ENCODE measurements around the gene H1-8.
A peak's percentile ranks its signal among the peaks of the same experiment; 100 is the strongest.

Gene H1-8

DNA sequence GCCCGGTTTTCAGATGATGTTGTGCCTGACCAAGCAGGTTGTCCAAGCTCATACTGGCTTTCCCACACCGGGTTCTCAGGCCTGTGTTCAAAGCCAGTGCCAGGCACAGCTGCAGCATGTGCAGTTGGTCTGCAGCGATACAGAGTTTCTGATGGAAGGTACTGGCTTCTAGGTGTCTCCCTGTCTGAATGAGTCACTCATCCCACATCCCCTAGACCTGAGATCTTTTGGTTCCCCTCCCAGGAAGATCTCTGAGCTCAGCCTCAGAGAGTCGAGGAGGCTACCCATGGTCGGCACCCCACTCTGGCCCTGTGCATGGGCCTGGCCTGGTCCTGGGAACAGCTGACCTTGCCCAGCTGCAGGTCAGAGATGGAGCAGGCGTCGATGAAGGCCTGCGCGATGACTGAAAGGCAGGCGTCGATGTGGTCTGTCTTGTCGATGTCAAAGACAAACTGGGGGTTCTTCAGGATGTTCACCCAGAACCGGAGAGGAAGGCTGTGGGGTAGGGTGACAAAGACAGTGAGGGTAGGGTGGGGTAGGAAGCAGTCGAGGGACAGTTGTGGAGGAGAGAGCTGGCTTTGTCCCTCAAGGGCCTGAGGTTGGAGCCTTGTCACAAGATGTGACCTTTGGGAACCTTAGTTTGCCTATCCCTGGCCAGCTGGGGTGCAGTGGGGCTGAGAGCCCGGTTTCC, 15.3 kb downstream of the H1-8 start:
- H3K9ac ChIP-seq (ENCODE audit: insufficient read length, low read depth), result peak overlapping the region; percentile 51
- no peak overlapping the region for H3K4me3 ChIP-seq (ENCODE audit: insufficient read length, low read depth)
- peaks cover 42% of the 10 kb centered on the region for H3K4me1 ChIP-seq (ENCODE audit: insufficient read depth, insufficient read length)
- H3K36me3 ChIP-seq (ENCODE audit: insufficient read depth, insufficient read length, low read length), result peaks cover 96% of the 10 kb centered on the region
- TF ChIP-seq ZNF274 (IDR thresholded peaks at IDR 0.05; ENCODE audit: low read depth, low read length), result no peak
- no peak for TF ChIP-seq YY1 (IDR thresholded peaks at IDR 0.05; ENCODE audit: insufficient read depth, insufficient read length)
- no peak for TF ChIP-seq SUZ12 (IDR thresholded peaks at IDR 0.05; ENCODE audit: extremely low read depth, insufficient read depth, insufficient read length)
- DNase-seq (ENCODE audit: low read depth, low spot score), result no peak
- H3K27me3 ChIP-seq (ENCODE audit: insufficient read depth, insufficient read length), result no peaks in the 10 kb centered on the region
- H3K9me3 ChIP-seq (ENCODE audit: insufficient read depth, low read length), result no peaks in the 10 kb centered on the region

GRCh38 chr3:129558772-129559564, 16.0 kb downstream of the H1-8 start:
- peaks cover 42% of the 10 kb centered on the region for H3K4me1 ChIP-seq (ENCODE audit: insufficient read depth, insufficient read length)
- H3K9ac ChIP-seq (ENCODE audit: insufficient read length, low read depth), result peak overlapping the region; percentile 51
- no peak for DNase-seq (ENCODE audit: low read depth, low spot score)
- TF ChIP-seq YY1 (IDR thresholded peaks at IDR 0.05; ENCODE audit: insufficient read depth, insufficient read length) (no peak), ZNF274 (IDR thresholded peaks at IDR 0.05; ENCODE audit: low read depth, low read length) (no peak), SUZ12 (IDR thresholded peaks at IDR 0.05; ENCODE audit: extremely low read depth, insufficient read depth, insufficient read length) (no peak)
- H3K9me3 ChIP-seq (ENCODE audit: insufficient read depth, low read length), result no peaks in the 10 kb centered on the region
- H3K27me3 ChIP-seq (ENCODE audit: insufficient read depth, insufficient read length), result no peaks in the 10 kb centered on the region
- H3K4me3 ChIP-seq (ENCODE audit: insufficient read length, low read depth), result no peak overlapping the region
- H3K36me3 ChIP-seq (ENCODE audit: insufficient read depth, insufficient read length, low read length), result peaks cover 96% of the 10 kb centered on the region

DNA sequence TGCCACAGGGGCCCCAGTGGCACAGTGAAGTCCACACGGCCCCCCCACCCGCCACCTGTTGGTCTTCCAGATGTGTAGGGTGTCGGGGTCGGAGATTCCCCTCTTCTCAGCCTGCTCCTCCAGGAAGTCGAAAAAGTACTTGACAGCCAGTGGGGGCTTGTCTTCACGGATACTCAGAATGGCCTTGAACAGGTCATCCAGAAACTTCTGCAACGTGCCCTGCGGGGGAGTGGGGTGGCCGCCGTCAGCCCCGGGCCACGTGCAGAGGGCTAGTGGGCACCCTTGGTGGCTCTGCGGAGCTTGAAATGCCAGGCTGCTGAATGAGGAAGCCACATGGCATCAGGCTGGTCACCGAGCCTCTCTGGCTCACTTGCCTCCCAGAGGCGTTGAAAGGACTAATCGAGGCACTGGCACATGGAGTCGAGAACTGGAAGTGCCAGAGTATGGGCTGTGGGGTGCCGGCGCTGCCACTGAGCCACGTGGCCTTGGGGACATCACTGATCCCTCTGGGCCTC, 16.6 kb downstream of the H1-8 start:
- H3K36me3 ChIP-seq (ENCODE audit: insufficient read depth, insufficient read length, low read length), result peaks cover 97% of the 10 kb centered on the region
- TF ChIP-seq ZNF274 (IDR thresholded peaks at IDR 0.05; ENCODE audit: low read depth, low read length), result no peak
- TF ChIP-seq SUZ12 (IDR thresholded peaks at IDR 0.05; ENCODE audit: extremely low read depth, insufficient read depth, insufficient read length), result no peak
- TF ChIP-seq YY1 (IDR thresholded peaks at IDR 0.05; ENCODE audit: insufficient read depth, insufficient read length), result no peak

DNA sequence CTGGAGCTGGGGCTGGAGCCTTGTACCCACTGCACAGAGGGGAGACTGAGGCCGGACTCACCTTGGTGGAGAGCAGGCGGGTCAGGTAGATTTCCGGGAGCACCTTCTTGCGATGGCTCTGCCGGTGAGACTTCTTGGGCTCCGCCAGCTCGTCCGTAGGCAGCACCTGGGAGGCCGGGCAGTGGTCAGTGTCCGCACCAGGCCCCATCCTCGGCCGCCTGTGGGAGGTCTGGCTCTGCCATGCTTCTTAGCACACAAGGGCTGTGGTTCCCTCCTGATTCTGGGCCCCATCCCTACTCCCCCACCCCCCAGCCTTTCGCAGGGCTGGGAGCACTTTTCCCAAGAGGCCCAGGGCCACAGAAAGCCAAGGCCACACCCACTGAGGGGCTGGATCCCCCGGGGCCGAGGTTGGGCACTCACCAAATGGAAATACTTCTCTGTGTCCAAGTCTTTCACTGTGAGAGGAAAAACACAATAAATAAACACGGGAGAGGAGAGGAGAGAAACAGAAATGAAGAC, 17.4 kb downstream of the H1-8 start:
- peaks cover 43% of the 10 kb centered on the region for H3K4me1 ChIP-seq (ENCODE audit: insufficient read depth, insufficient read length)
- H3K9me3 ChIP-seq (ENCODE audit: insufficient read depth, low read length), result no peaks in the 10 kb centered on the region
- peak overlapping the region; percentile 68 for H3K9ac ChIP-seq (ENCODE audit: insufficient read length, low read depth)
- no peak for DNase-seq (ENCODE audit: low read depth, low spot score)
- H3K27me3 ChIP-seq (ENCODE audit: insufficient read depth, insufficient read length), result no peaks in the 10 kb centered on the region
- TF ChIP-seq ZNF274 (IDR thresholded peaks at IDR 0.05; ENCODE audit: low read depth, low read length) (no peak), SUZ12 (IDR thresholded peaks at IDR 0.05; ENCODE audit: extremely low read depth, insufficient read depth, insufficient read length) (no peak), YY1 (IDR thresholded peaks at IDR 0.05; ENCODE audit: insufficient read depth, insufficient read length) (no peak)
- H3K4me3 ChIP-seq (ENCODE audit: insufficient read length, low read depth), result no peak overlapping the region
- H3K36me3 ChIP-seq (ENCODE audit: insufficient read depth, insufficient read length, low read length), result peaks cover 97% of the 10 kb centered on the region

More for the DNA sequence above, 16.6 kb downstream of the H1-8 start:
- Histone ChIP-seq H3K9ac (ENCODE audit: insufficient read length, low read depth) (peak overlapping the region; percentile 12), H3K9me3 (ENCODE audit: insufficient read depth, low read length) (no peaks in the 10 kb centered on the region), H3K4me3 (ENCODE audit: insufficient read length, low read depth) (no peak overlapping the region), H3K27me3 (ENCODE audit: insufficient read depth, insufficient read length) (no peaks in the 10 kb centered on the region), H3K4me1 (ENCODE audit: insufficient read depth, insufficient read length) (peaks cover 40% of the 10 kb centered on the region)
- no peak for DNase-seq (ENCODE audit: low read depth, low spot score)

- H3K4me3 ChIP-seq (ENCODE audit: insufficient read length, low read depth), result no peak overlapping the region
- DNase-seq (ENCODE audit: low read depth, low spot score), result no peak
- peaks cover 42% of the 10 kb centered on the region for H3K4me1 ChIP-seq (ENCODE audit: insufficient read depth, insufficient read length)
- H3K9me3 ChIP-seq (ENCODE audit: insufficient read depth, low read length), result no peaks in the 10 kb centered on the region
- no peaks in the 10 kb centered on the region for H3K27me3 ChIP-seq (ENCODE audit: insufficient read depth, insufficient read length)
- peaks cover 97% of the 10 kb centered on the region for H3K36me3 ChIP-seq (ENCODE audit: insufficient read depth, insufficient read length, low read length)
- no peak for TF ChIP-seq SUZ12 (IDR thresholded peaks at IDR 0.05; ENCODE audit: extremely low read depth, insufficient read depth, insufficient read length)
- TF ChIP-seq ZNF274 (IDR thresholded peaks at IDR 0.05; ENCODE audit: low read depth, low read length), result no peak
- H3K9ac ChIP-seq (ENCODE audit: insufficient read length, low read depth), result peak overlapping the region; percentile 68
Observed at GRCh38 chr3:129560911-129561594, 18.1 kb downstream of the H1-8 start.

GRCh38 chr3:129561619-129562248, 18.8 kb downstream of the H1-8 start:
- H3K36me3 ChIP-seq (ENCODE audit: insufficient read depth, insufficient read length, low read length), result peaks cover 97% of the 10 kb centered on the region

More at GRCh38 chr3:129561619-129562248, 18.8 kb downstream of the H1-8 start:
- no peak for TF ChIP-seq SUZ12 (IDR thresholded peaks at IDR 0.05; ENCODE audit: extremely low read depth, insufficient read depth, insufficient read length)
- TF ChIP-seq ZNF274 (IDR thresholded peaks at IDR 0.05; ENCODE audit: low read depth, low read length), result no peak
- TF ChIP-seq YY1 (IDR thresholded peaks at IDR 0.05; ENCODE audit: insufficient read depth, insufficient read length), result no peak
- H3K27me3 ChIP-seq (ENCODE audit: insufficient read depth, insufficient read length), result no peaks in the 10 kb centered on the region
- no peak overlapping the region for H3K4me3 ChIP-seq (ENCODE audit: insufficient read length, low read depth)
- H3K9me3 ChIP-seq (ENCODE audit: insufficient read depth, low read length), result no peaks in the 10 kb centered on the region
- peak overlapping the region; percentile 68 for H3K9ac ChIP-seq (ENCODE audit: insufficient read length, low read depth)
- no peak for DNase-seq (ENCODE audit: low read depth, low spot score)
- peaks cover 40% of the 10 kb centered on the region for H3K4me1 ChIP-seq (ENCODE audit: insufficient read depth, insufficient read length)

Data from NT2/D1 (cell line).